ENCODE data around the gene SCN8A.
A peak's percentile ranks its signal among the peaks of the same experiment; 100 is the strongest.

The SCN8A gene

DNA sequence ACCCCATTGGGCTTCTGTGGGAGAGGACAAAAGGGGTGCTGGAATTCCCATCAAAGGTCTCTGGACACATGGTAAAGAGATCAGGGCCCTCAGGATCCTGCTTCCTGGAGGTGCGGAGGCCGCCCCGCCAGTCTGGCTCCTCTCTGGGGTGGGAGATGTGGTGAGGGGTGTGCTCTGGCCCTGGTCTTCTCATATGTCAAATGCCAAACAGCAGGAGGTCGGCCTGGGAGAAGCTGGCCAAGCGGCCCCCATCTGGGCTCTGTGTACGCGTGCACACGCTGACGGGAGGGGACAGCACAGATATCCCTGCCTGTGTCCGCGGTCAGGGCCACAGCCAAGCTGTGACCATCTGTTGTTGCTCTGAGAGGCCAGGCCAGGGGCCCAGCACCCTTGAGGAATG lies 243.4 kb downstream of the SCN8A start:
- no peaks in the 10 kb centered on the region for H3K9me3 ChIP-seq (ENCODE audit: severe bottlenecking)
- H3K27me3 ChIP-seq (ENCODE audit: insufficient read depth, poor library complexity, severe bottlenecking): peaks cover 5% of the 10 kb centered on the region
- no peak overlapping the region for H3K27ac ChIP-seq (ENCODE audit: poor library complexity, severe bottlenecking)
- ATAC-seq (ENCODE audit: low read depth): no peak
- H3K36me3 ChIP-seq (ENCODE audit: low read depth): no peaks in the 10 kb centered on the region
- H3K4me3 ChIP-seq (ENCODE audit: severe bottlenecking): no peak overlapping the region
- TF ChIP-seq, protein P1, sequence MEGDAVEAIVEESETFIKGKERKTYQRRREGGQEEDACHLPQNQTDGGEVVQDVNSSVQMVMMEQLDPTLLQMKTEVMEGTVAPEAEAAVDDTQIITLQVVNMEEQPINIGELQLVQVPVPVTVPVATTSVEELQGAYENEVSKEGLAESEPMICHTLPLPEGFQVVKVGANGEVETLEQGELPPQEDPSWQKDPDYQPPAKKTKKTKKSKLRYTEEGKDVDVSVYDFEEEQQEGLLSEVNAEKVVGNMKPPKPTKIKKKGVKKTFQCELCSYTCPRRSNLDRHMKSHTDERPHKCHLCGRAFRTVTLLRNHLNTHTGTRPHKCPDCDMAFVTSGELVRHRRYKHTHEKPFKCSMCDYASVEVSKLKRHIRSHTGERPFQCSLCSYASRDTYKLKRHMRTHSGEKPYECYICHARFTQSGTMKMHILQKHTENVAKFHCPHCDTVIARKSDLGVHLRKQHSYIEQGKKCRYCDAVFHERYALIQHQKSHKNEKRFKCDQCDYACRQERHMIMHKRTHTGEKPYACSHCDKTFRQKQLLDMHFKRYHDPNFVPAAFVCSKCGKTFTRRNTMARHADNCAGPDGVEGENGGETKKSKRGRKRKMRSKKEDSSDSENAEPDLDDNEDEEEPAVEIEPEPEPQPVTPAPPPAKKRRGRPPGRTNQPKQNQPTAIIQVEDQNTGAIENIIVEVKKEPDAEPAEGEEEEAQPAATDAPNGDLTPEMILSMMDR (IDR thresholded peaks at IDR 0.05; ENCODE audit: poor library complexity, severe bottlenecking): no peak
- no peaks in the 10 kb centered on the region for H3K4me1 ChIP-seq (ENCODE audit: insufficient read depth, poor library complexity, severe bottlenecking)
- DNase-seq (ENCODE audit: low spot score): no peak

DNA sequence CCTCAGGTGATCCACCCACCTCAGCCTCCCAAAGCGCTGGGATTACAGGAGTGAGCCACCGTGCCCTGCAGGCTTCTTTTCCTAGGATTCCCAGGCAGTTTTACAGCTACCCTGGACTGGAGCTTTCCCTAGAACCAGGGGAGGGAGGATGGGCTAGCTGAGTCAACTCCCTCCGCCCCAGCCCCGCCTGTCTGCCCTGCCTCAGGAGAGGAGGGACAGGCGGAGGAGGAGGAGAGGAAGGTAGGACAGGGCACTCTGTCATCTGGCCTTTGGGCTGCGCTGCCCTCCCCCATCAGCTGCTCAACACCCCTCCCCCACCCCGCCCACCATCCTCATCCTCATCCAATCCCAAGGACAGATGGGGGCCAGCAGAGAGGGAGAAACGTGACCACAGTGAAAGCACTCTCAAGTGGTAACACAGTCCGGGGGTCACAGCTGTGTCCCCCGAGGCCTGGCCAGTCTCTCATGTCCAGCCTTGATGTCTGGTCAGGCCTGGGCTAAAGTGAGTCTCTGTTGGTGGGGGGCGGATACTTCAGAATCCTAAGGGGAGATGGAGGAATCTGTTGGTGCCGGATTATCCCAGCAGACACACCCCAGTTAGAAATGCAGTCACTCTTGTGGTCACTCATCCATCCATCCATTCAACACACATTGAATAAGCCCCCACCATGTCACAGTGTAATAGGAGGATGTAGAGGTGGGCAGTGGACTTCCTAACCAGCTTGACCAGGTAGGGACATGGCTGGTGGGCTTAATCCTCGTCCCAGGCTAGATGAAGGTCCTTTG lies 245.2 kb downstream of the SCN8A start:
- H3K27me3 ChIP-seq (ENCODE audit: insufficient read depth, poor library complexity, severe bottlenecking): peaks cover 5% of the 10 kb centered on the region
- ATAC-seq (ENCODE audit: low read depth) (peak; percentile 82), DNase-seq (ENCODE audit: low spot score) (no peak)
- no peak overlapping the region for H3K27ac ChIP-seq (ENCODE audit: poor library complexity, severe bottlenecking)
- TF ChIP-seq, protein P1 (IDR thresholded peaks at IDR 0.05; ENCODE audit: poor library complexity, severe bottlenecking): no peak
- H3K4me1 ChIP-seq (ENCODE audit: insufficient read depth, poor library complexity, severe bottlenecking): no peaks in the 10 kb centered on the region
- no peaks in the 10 kb centered on the region for H3K9me3 ChIP-seq (ENCODE audit: severe bottlenecking)
- H3K4me3 ChIP-seq (ENCODE audit: severe bottlenecking): no peak overlapping the region
- no peaks in the 10 kb centered on the region for H3K36me3 ChIP-seq (ENCODE audit: low read depth)

DNA sequence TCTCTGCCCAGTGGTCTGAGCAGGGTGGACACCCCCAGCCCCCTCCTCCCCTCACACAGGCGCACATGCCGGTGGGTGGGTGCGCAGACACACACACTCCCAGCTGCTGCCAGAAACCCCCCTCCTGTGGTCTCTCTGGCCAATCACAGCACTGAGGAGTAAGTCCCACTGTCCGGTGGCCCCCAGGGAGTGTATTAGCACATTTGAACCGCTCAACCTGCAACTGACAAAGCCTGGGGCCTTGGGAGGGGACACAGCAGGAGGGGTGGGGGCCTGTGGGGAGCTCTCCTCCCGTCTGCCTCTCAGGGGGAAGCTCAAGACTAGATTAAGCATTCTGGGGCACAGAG lies 245.8 kb downstream of the SCN8A start:
- Histone ChIP-seq H3K27me3 (ENCODE audit: insufficient read depth, poor library complexity, severe bottlenecking) (peaks cover 5% of the 10 kb centered on the region), H3K27ac (ENCODE audit: poor library complexity, severe bottlenecking) (no peak overlapping the region), H3K9me3 (ENCODE audit: severe bottlenecking) (no peaks in the 10 kb centered on the region), H3K36me3 (ENCODE audit: low read depth) (no peaks in the 10 kb centered on the region), H3K4me3 (ENCODE audit: severe bottlenecking) (no peak overlapping the region), H3K4me1 (ENCODE audit: insufficient read depth, poor library complexity, severe bottlenecking) (no peaks in the 10 kb centered on the region)
- no peak for DNase-seq (ENCODE audit: low spot score)
- ATAC-seq (ENCODE audit: low read depth): no peak
- TF ChIP-seq, protein P1 (IDR thresholded peaks at IDR 0.05; ENCODE audit: poor library complexity, severe bottlenecking): no peak

DNA sequence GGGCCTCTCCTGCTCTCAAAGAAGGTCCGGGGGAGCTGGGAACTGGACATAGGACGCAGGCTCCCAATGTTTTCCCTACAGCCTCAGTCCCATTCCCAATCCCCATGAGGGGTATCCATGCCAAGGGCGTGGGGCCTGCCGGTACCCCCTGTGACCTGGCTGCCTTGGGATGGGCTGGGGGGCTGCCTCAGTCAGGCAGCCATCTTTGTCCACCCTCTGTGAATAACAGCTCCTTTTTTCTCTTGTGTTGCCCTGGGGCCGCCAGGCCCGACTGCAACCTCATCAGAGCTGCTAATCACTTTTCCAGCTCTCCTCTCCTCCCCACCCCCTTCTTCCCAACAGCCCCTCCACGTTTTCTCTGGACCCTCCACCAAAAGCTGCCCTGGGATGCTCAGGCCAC lies 246.3 kb downstream of the SCN8A start:
- H3K27me3 ChIP-seq (ENCODE audit: insufficient read depth, poor library complexity, severe bottlenecking): peaks cover 5% of the 10 kb centered on the region
- no peaks in the 10 kb centered on the region for H3K9me3 ChIP-seq (ENCODE audit: severe bottlenecking)
- H3K4me3 ChIP-seq (ENCODE audit: severe bottlenecking): no peak overlapping the region
- ATAC-seq (ENCODE audit: low read depth) (no peak), DNase-seq (ENCODE audit: low spot score) (no peak)
- H3K4me1 ChIP-seq (ENCODE audit: insufficient read depth, poor library complexity, severe bottlenecking): no peaks in the 10 kb centered on the region
- TF ChIP-seq, protein P1 (IDR thresholded peaks at IDR 0.05; ENCODE audit: poor library complexity, severe bottlenecking): no peak
- H3K36me3 ChIP-seq (ENCODE audit: low read depth): no peaks in the 10 kb centered on the region
- H3K27ac ChIP-seq (ENCODE audit: poor library complexity, severe bottlenecking): no peak overlapping the region

DNA sequence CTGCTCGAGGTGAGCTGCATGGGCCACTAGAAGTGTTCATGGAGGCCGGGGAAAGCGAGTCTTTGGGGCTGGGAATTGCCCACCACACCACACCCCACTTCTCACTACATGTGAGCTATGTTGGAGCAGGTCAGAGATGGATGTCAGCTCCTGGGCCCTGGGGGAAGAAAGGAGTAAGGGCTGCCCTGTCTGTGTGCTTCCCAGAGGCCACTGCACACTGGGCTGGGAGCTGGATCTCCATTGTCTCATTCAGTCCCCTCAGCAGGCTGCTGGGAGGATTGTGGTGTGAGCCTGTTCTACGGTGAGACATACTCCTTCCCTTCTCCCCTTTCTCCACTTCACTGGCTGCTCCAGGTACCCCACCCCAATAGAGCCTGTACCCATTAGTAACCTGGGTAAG lies 247.0 kb downstream of the SCN8A start:
- Histone ChIP-seq H3K9me3 (ENCODE audit: severe bottlenecking) (no peaks in the 10 kb centered on the region), H3K4me1 (ENCODE audit: insufficient read depth, poor library complexity, severe bottlenecking) (no peaks in the 10 kb centered on the region), H3K4me3 (ENCODE audit: severe bottlenecking) (no peak overlapping the region), H3K27ac (ENCODE audit: poor library complexity, severe bottlenecking) (no peak overlapping the region), H3K36me3 (ENCODE audit: low read depth) (no peaks in the 10 kb centered on the region), H3K27me3 (ENCODE audit: insufficient read depth, poor library complexity, severe bottlenecking) (peaks cover 10% of the 10 kb centered on the region)
- TF ChIP-seq, protein P1 (IDR thresholded peaks at IDR 0.05; ENCODE audit: poor library complexity, severe bottlenecking): no peak
- ATAC-seq (ENCODE audit: low read depth): no peak
- DNase-seq (ENCODE audit: low spot score): no peak

All from RWPE2 (cell line).